GM23248 (cell line): ENCODE measurements around the gene PTPN1. TPM values are rescaled to one million over a fixed set of nuclear protein-coding genes. Genes with fewer than 3 reads are reported as not detected.

Source experiments
- DNase-seq: peaks from one replicate; pipeline ENCODE4 v3.0.0-alpha.2; 2015
- H2AFZ ChIP-seq: fragments of 200-600 bp; sonication (generic); 2 replicates; pipeline ENCODE4 v1.6.1; 2016; ENCODE audit warnings: antibody characterized with exemption
- H3F3A ChIP-seq: fragments of 200-600 bp; sonication (generic); 2 replicates; pipeline ENCODE4 v1.6.1; 2016; ENCODE audit warnings: mild to moderate bottlenecking, antibody characterized with exemption, mixed run types; ENCODE audit not compliant: insufficient read depth
- H3K27ac ChIP-seq: fragments of 200-600 bp; sonication (generic); 2 replicates; pipeline ENCODE4 v1.5.1; 2016; ENCODE audit warnings: mild to moderate bottlenecking
- H3K27me3 ChIP-seq: fragments of 200-600 bp; sonication (generic); replicated peaks from 2 replicates; pipeline ENCODE4 v1.6.1; 2016; ENCODE audit warnings: mild to moderate bottlenecking; ENCODE audit not compliant: insufficient read depth
- H3K36me3 ChIP-seq: fragments of 200-600 bp; sonication (generic); 2 replicates; pipeline ENCODE4 v1.6.1; 2016; ENCODE audit warnings: low read depth, mild to moderate bottlenecking
- H3K4me1 ChIP-seq: fragments of 200-600 bp; sonication (generic); 2 replicates; pipeline ENCODE4 v1.6.1; 2016; ENCODE audit warnings: mild to moderate bottlenecking; ENCODE audit not compliant: insufficient read depth
- H3K4me2 ChIP-seq: fragments of 200-600 bp; sonication (generic); one replicate; pipeline ENCODE4 v1.6.1; 2016; ENCODE audit warnings: mild to moderate bottlenecking; ENCODE audit not compliant: unreplicated experiment
- H3K4me3 ChIP-seq: fragments of 200-600 bp; sonication (generic); 2 replicates; pipeline ENCODE4 v1.5.1; 2016; ENCODE audit warnings: mild to moderate bottlenecking
- H3K79me2 ChIP-seq: fragments of 200-600 bp; sonication (generic); 2 replicates; pipeline ENCODE4 v1.6.1; 2016; ENCODE audit warnings: mild to moderate bottlenecking; ENCODE audit not compliant: insufficient read depth
- H3K9ac ChIP-seq: fragments of 200-600 bp; sonication (generic); 2 replicates; pipeline ENCODE4 v1.6.1; 2016; ENCODE audit warnings: mild to moderate bottlenecking
- H3K9me2 ChIP-seq: fragments of 200-600 bp; sonication (generic); 2 replicates; pipeline ENCODE4 v1.6.1; 2016; ENCODE audit warnings: mixed run types, mild to moderate bottlenecking, moderate library complexity; ENCODE audit not compliant: insufficient read depth
- H3K9me3 ChIP-seq: fragments of 200-600 bp; sonication (generic); one replicate; pipeline ENCODE4 v1.6.1; 2017; ENCODE audit warnings: low read depth
- H4K20me1 ChIP-seq: fragments of 200-600 bp; sonication (generic); 2 replicates; pipeline ENCODE4 v1.6.0; 2016; ENCODE audit not compliant: insufficient read depth
- EZH2 ChIP-seq: fragments of 200-600 bp; sonication (generic); IDR thresholded peaks from 2 replicates; pipeline ENCODE4 v1.6.1; 2018; ENCODE audit warnings: antibody characterized with exemption, mild to moderate bottlenecking; ENCODE audit not compliant: insufficient read depth, poor library complexity, severe bottlenecking
- EZH2phosphoT487 ChIP-seq: fragments of 200-600 bp; sonication (generic); IDR thresholded peaks from 2 replicates; pipeline ENCODE4 v1.6.1; 2018; ENCODE audit warnings: antibody characterized with exemption, moderate library complexity, mild to moderate bottlenecking, low read depth; ENCODE audit not compliant: insufficient read depth
- WGBS, 2 experiments: methylation state at CpG; one replicate each; pipeline ENCODE4 v1.1.6; 2015 to 2017; ENCODE audit warnings: low lambda C conversion rate in 2 of 2, low coverage in 1 of 2; ENCODE audit errors: missing lambda C conversion rate in 2 of 2; 5-methylcytosine and 5-hydroxymethylcytosine counted together
- in situ Hi-C: fragments of 300-500 bp; cut with MboI; formaldehyde crosslinking; loops from 2 replicates; pipeline ENCODE4 v1.15.0; 2020
- polyA plus RNA-seq: library from polyadenylated mRNA; unstranded; fragments of >200 nt; fragmentation: Nextera tagmentation; extraction: Ambion mirVana; gene quantifications from 2 replicates; pipeline ENCODE4 v1.2.1, GENCODE V29; 2016
- total RNA-seq: library from RNA; depleted of rRNA; stranded (reverse); fragments of >200 nt; shearing (Covaris generic); gene quantifications from 2 replicates; pipeline ENCODE4 v1.2.3, GENCODE V29; 2014

Gene PTPN1
- total and polyA plus RNA-seq, 2 experiments from 2014 or later: 18.9 to 22.8 TPM

DNA sequence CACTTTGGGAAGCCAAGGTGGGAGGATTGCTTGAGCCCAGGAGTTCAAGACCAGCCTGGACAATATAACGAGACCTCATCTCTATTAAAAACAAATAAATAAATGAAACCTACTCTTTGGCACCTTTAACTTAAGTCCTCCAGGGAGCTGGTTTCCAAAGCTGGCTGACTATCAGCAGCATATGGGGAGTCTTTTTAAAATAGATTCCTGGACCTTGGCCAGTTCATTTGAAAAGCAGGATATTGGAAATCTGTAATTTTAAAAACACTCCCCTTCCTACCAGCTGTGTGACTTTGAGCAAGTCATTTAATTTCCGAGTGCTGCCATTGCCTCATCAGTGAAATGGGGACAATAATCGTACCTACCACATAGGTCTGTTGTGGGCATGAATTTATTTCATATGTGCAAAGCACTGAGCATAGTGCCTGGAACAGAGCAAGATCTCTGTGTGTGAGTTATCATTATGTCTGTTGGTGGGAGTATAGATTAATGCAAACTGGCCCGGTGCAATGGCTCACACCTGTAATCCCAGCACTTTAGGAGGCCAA, 40.9 kb upstream of the PTPN1 start:
- Histone ChIP-seq H3F3A (peaks cover 3% of the 10 kb centered on the region; the same call in 1 of the 2 replicates), H3K4me2 (no peak overlapping the region), H3K4me3 (no peak overlapping the region), H3K9me3 (no peaks in the 10 kb centered on the region), H3K9me2 (no peaks in the 10 kb centered on the region), H3K9ac (no peak overlapping the region), H3K36me3 (no peaks in the 10 kb centered on the region), H3K4me1 (no peaks in the 10 kb centered on the region), H4K20me1 (no peaks in the 10 kb centered on the region), H2AFZ (no peak overlapping the region), H3K79me2 (no peaks in the 10 kb centered on the region), H3K27me3 (no peaks in the 10 kb centered on the region), H3K27ac (no peak overlapping the region)
- no peak for DNase-seq
- WGBS, 2 experiments: 62 to 71% methylated on average over 4 of the region's 4 CpGs
- in situ Hi-C loops: no loop called here
- TF ChIP-seq EZH2phosphoT487 (no peak), EZH2 (no peak)

DNA sequence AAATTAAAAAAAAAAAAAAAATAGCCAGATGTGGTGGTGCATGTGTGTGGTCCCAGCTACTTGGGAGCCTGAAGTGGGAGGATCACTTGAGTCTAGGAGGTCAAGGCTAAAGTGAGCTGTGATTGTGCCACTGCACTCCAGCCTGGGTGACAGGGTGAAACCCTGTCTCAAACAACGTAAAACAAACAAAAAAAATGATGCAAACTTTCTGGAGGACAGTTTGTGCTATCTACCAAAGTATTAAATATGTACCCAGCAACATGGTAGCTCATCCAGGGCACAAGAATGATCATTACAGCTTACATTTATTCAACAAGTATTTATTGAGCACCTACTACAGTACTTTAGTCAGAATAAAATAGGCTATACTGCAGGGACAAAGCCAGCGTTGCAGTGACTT, 40.4 kb upstream of the PTPN1 start:
- in situ Hi-C loops: no loop called here
- WGBS, 2 experiments: 91 to 95% methylated on average over 2 of the region's 2 CpGs
- TF ChIP-seq EZH2 (no peak), EZH2phosphoT487 (no peak)

GRCh38 chr20:50470264-50470858, 39.8 kb upstream of the PTPN1 start:
- WGBS, 2 experiments: 66 to 69% methylated on average over 4 of the region's 4 CpGs
- no peaks in the 10 kb centered on the region for H3K9me2 ChIP-seq
- peaks cover 3% of the 10 kb centered on the region; the same call in 1 of the 2 replicates for H3F3A ChIP-seq
- H2AFZ ChIP-seq: no peak overlapping the region
- no peaks in the 10 kb centered on the region for H3K9me3 ChIP-seq
- no peaks in the 10 kb centered on the region for H3K4me1 ChIP-seq
- H3K27ac ChIP-seq: no peak overlapping the region
- H3K79me2 ChIP-seq: no peaks in the 10 kb centered on the region
- peak; percentile 23 for DNase-seq
- no peak overlapping the region for H3K9ac ChIP-seq
- H3K4me2 ChIP-seq: no peak overlapping the region
- TF ChIP-seq EZH2 (no peak), EZH2phosphoT487 (no peak)
- in situ Hi-C loops: no loop called here
- no peaks in the 10 kb centered on the region for H3K27me3 ChIP-seq
- H3K36me3 ChIP-seq: no peaks in the 10 kb centered on the region
- no peak overlapping the region for H3K4me3 ChIP-seq
- no peaks in the 10 kb centered on the region for H4K20me1 ChIP-seq

More for the DNA sequence above, 40.4 kb upstream of the PTPN1 start:
- H3F3A ChIP-seq: peaks cover 3% of the 10 kb centered on the region; the same call in 1 of the 2 replicates
- no peaks in the 10 kb centered on the region for H3K4me1 ChIP-seq
- no peaks in the 10 kb centered on the region for H3K36me3 ChIP-seq
- H3K27me3 ChIP-seq: no peaks in the 10 kb centered on the region
- no peak overlapping the region for H3K9ac ChIP-seq
- no peak overlapping the region for H3K4me3 ChIP-seq
- H3K4me2 ChIP-seq: no peak overlapping the region
- no peaks in the 10 kb centered on the region for H4K20me1 ChIP-seq
- no peak for DNase-seq
- H3K27ac ChIP-seq: no peak overlapping the region
- no peaks in the 10 kb centered on the region for H3K79me2 ChIP-seq
- no peaks in the 10 kb centered on the region for H3K9me3 ChIP-seq
- no peak overlapping the region for H2AFZ ChIP-seq
- H3K9me2 ChIP-seq: no peaks in the 10 kb centered on the region

DNA sequence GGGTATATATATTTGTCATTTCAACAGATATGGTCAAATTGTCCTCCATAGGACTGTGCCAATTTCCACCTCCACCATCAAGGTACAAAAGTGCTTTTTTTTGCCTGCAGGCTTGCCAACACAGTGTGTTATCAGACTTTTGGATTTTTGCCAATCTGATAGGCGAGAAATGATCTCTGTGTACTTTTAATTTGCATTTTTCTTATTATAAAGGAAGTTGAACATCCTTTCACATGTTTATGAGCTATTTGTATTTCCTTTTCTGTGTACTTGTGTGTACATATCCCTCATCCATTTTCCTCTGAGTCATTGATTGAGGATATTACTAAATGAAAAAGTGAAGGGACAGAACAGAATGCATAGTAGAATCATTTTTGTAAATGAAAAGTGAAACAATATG, 39.0 kb upstream of the PTPN1 start:
- in situ Hi-C loops: no loop called here
- H3K27me3 ChIP-seq: no peaks in the 10 kb centered on the region
- no peaks in the 10 kb centered on the region for H3K9me2 ChIP-seq
- peaks cover 3% of the 10 kb centered on the region; the same call in 1 of the 2 replicates for H3F3A ChIP-seq
- H3K27ac ChIP-seq: no peak overlapping the region
- H3K79me2 ChIP-seq: no peaks in the 10 kb centered on the region
- H3K9ac ChIP-seq: no peak overlapping the region
- no peaks in the 10 kb centered on the region for H4K20me1 ChIP-seq
- no peaks in the 10 kb centered on the region for H3K9me3 ChIP-seq
- 0 out of 2 replicates have a peak, but pooled peaks cover 4% of the 10 kb centered on the region for H3K4me1 ChIP-seq
- H3K4me2 ChIP-seq: no peak overlapping the region
- TF ChIP-seq EZH2phosphoT487 (no peak), EZH2 (no peak)
- 76 to 82% methylated on average over 1 of the region's 1 CpG for WGBS, 2 experiments
- H3K4me3 ChIP-seq: no peak overlapping the region
- no peak overlapping the region for H2AFZ ChIP-seq
- DNase-seq: no peak
- no peaks in the 10 kb centered on the region for H3K36me3 ChIP-seq
